Esophagus squamous epithelium (tissue), 4 donors: Measurements from ENCODE around the gene HS3ST3B1.

Experiments used
- CTCF ChIP-seq, 6 experiments: fragments of 450-650 bp in 4 of 6; fragments of 200-600 bp in 2 of 6; sonication (generic) in 2 of 6; IDR thresholded peaks; one replicate each; pipeline ENCODE4 v1.5.1; 2016 to 2019; ENCODE audit warnings: antibody characterized with exemption in 6 of 6, mild to moderate bottlenecking in 4 of 6, moderate library complexity in 4 of 6
- POLR2A ChIP-seq, 4 donors: fragments of 450-650 bp; IDR thresholded peaks; one replicate each; pipeline ENCODE4 v1.6.1; 2017; ENCODE audit warnings: antibody characterized with exemption in 4 of 4, mild to moderate bottlenecking in 4 of 4, moderate library complexity in 3 of 4

- no peak for TF ChIP-seq POLR2A (IDR thresholded peaks at IDR 0.05)
- no peak for TF ChIP-seq CTCF (IDR thresholded peaks at IDR 0.05)
These were observed 29.1 kb downstream of the HS3ST3B1 start for GRCh38 chr17:14329900-14330491.
